WI38 (cell line): Measurements from ENCODE around the gene NPAT.
A peak's percentile ranks its signal among the peaks of the same experiment; 100 is the strongest.

ENCODE experiments used
- H3K4me3 ChIP-seq: 2 replicates; pipeline ENCODE4 v1.5.1; 2011; ENCODE audit warnings: low read depth, mild to moderate bottlenecking, control low read depth, low read length
- TF ChIP-seq, protein P1 (sequence below): IDR thresholded peaks from 2 replicates; pipeline ENCODE4 v1.5.1; 2012; ENCODE audit warnings: low read depth, mild to moderate bottlenecking, control low read depth, low read length

Gene NPAT

DNA sequence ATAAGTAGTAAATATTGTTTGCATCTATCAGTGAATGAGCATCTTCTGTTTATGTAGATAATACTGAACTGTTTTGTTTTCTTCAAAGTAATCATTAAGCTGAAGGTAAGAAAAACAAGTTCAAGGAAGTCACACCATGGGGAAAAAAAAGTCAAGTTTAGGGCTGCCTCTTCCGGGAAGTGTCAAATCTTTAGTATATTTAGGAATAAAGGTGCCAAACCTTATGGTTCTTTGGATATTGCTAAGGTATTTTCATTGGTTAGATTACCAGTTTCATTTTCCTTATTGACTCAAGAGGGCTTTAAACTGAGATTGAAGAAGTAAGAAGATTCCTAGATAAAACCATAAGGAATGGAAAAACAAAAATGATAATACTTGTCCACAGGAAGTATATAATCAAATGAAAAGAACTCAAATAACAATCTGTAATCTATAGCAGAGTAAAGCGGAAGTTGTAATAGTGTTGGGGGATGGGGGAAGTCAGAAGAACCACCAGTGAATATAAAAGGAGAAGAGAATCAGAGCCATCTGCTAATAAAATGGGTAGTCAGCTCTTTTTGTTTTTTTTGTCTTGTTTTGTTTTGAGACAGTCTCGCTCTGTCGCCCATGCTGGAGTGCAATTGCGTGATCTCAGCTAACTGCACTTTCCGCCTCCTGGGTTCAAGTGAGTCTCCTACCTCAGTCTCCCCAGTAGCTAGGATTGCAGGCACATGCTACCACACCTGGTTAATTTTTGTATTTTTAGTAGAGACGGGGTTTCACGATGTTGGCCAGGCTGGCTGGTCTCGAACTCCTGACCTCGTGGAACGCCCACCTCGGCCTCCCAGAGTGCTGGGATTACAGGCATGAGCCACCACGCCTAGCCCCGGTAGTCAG lies 2.7 kb upstream of the NPAT start:
- H3K4me3 ChIP-seq = peak overlapping the region; percentile 84; the same call in 1 of the 2 replicates
- TF ChIP-seq, protein P1, sequence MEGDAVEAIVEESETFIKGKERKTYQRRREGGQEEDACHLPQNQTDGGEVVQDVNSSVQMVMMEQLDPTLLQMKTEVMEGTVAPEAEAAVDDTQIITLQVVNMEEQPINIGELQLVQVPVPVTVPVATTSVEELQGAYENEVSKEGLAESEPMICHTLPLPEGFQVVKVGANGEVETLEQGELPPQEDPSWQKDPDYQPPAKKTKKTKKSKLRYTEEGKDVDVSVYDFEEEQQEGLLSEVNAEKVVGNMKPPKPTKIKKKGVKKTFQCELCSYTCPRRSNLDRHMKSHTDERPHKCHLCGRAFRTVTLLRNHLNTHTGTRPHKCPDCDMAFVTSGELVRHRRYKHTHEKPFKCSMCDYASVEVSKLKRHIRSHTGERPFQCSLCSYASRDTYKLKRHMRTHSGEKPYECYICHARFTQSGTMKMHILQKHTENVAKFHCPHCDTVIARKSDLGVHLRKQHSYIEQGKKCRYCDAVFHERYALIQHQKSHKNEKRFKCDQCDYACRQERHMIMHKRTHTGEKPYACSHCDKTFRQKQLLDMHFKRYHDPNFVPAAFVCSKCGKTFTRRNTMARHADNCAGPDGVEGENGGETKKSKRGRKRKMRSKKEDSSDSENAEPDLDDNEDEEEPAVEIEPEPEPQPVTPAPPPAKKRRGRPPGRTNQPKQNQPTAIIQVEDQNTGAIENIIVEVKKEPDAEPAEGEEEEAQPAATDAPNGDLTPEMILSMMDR = no peak

DNA sequence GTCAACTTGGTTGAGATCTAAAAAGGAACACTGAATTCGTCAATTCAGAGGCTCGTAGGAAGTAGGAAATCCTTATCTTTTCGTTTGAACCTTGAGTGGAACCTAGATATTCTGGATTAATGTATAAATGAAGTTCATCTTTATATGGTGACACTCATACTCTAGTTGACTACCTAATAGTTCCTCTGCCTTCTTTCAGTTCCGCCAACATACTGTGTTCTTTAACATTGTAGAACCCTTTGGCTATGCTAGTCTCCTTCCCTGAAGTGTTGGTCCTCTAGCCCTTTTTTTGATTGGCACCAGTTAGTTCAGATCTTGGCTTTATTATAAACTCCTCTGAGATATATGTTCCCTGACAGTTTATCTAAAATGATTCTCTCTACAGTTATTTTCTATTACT lies 1.9 kb upstream of the NPAT start:
- peak overlapping the region; percentile 84 for H3K4me3 ChIP-seq
- TF ChIP-seq, protein P1 = no peak

DNA sequence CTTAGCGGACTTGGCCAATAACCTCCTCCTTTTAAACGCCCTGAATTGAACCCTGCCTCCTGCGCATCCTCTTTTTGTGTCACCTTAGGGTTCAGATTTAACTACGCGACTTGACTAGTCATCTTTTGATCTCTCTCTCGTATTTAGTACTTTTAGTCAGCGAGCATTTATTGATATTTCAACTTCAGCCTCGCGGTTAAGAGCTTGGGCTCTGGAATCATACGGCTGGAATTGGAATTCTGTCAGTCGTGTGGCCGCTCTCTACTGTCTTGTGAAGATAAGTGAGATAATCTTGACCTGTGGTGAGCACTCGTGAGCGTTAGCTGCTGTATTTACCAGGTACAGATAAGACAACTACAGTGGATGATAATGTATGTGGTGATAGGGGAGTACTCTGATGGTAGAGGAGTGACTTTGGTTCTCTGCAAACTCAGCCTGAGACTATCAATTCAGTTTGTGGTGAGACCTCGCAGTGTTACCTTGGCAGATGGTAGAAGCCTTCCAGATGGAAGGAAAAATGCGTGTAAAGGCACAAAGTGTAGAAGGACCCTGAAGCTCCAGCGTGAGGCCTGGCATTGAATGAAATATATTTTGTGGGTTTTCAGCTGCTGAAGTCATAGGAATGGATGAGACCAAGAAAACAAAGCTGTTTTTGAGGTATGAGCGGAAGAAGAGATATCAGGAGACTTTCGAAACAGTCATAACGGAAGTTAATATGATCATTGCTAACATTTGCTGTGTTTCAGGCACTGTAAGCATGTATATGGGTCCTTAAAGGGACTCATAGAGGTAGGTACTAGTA lies 1.1 kb upstream of the NPAT start:
- TF ChIP-seq, protein P1 = no peak
- H3K4me3 ChIP-seq = peak overlapping the region; percentile 84

DNA sequence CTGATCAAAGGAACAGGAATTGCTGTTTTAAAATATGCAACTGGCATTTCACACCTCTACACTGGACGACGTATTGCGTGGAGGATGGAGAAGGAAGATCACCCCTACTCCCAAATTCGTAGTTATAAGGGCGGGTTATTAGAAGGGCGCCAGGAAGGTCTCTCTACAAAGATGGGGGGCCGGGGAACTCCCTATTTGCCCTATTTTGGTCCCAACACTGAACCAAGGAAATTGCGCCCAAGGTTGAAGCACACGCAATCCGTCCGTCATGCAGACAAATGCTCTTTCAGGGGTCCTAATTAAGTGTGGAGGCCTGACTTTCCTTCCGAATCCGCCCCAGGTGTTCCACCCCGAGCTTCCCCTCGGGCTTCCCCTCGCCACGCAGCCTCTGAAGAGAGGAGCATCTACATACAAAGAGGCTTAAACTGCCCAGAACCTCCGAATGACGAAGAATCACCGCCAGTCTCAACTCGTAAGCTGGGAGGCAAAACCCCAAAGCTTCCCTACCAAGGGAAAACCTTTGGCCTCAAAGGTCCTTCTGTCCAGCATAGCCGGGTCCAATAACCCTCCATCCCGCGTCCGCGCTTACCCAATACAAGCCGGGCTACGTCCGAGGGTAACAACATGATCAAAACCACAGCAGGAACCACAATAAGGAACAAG lies 396 bp downstream of the NPAT start:
- TF ChIP-seq, protein P1 = no peak
- peak overlapping the region; percentile 81 for H3K4me3 ChIP-seq

DNA sequence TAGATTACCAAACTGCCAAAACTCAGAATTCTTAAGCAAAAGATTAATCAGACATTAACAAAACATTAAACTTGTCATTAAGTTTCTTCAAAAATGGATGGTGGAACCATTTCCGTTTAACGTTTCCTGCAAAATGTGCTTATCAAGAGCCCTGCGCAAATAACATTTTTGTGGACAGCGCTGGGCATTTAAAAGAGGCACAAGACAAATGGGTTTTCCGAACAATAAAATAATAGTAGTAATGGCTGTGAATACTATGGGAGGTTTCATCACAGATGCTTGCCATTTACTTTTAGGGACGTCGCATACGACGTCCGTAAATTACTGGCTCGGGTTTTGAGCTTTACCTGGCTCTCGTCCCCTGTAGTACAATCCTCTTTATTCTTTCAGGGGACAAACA lies 1.1 kb downstream of the NPAT start:
- TF ChIP-seq, protein P1 = no peak

DNA sequence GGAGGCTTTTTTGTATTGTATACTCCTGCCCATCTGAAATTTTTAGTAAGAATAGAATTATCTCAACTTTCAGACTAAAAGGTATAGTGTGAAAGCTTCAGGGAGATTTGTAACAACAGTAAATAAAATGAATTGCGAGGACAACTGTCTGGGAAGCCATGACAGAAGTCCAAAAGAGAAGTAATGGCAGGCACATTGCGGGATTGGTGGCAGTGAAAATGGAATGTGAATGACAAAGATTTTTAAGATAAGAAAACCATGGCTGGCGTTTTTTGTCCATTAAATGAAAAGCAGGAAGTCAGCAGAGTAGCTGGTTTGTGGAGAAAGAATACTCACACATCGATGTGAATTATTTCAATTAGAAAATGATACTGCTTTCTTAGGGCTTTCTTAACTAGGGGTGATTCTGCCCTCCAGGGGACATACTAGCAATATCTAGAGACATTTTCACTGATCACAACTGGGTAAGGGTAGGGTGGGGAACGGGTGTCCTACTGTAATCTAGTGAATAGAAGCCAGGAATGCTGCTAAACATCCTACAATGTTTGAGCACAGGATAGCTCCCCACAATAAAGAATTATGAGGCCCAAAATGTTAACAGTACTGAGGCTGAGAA lies 1.6 kb downstream of the NPAT start:
- H3K4me3 ChIP-seq = peak overlapping the region; percentile 81
- TF ChIP-seq, protein P1 = no peak

More for the DNA sequence above, 1.1 kb downstream of the NPAT start:
- H3K4me3 ChIP-seq = peak overlapping the region; percentile 81
